Measurements from ENCODE around the gene OLFM4. TPM values are rescaled to one million over a fixed set of nuclear protein-coding genes. Genes with fewer than 3 reads are reported as not detected.

The OLFM4 gene
- total RNA-seq, 1 donor from 2014 or later: not detected

DNA sequence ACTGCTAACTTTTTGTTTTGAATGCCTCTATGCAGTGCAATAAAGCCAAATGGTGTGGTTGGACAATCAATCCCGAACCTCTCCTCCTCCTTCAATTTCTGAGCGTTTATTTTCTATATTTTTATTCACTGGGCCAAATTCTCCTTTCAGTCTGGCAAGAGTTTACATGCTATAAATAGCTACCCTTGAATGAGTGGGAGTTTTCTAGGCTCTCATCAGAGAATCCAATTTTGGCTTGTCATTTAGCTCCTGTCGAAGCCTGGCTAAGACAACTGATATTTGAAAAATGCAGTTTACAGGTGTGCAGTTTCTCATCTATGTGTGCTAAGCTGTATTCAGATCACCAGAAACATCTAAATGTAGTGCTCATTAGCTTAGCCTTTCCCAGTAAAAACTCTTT lies 61.8 kb downstream of the OLFM4 start:
- DNase-seq (ENCODE audit: low spot score): no peak
- intact Hi-C loops (cut with micrococcal nuclease): no loop called here
- H3K4me1 Mint-ChIP-seq (ENCODE audit: low read depth): no peaks in the 10 kb centered on the region
- H3K9me3 Mint-ChIP-seq: peaks cover 3% of the 10 kb centered on the region
- peaks cover 3% of the 10 kb centered on the region for H3K27me3 Mint-ChIP-seq (ENCODE audit: insufficient read depth)
- no peaks in the 10 kb centered on the region for H3K36me3 Mint-ChIP-seq (ENCODE audit: low read depth)
- H3K27ac Mint-ChIP-seq: no peak overlapping the region
- H3K4me3 Mint-ChIP-seq: no peak overlapping the region

GRCh38 chr13:53092931-53093330 lies 64.3 kb downstream of the OLFM4 start:
- peaks cover 3% of the 10 kb centered on the region for H3K27me3 Mint-ChIP-seq (ENCODE audit: insufficient read depth)
- DNase-seq (ENCODE audit: low spot score): no peak

GRCh38 chr13:53098455-53098854 lies 69.8 kb downstream of the OLFM4 start:
- Mint-ChIP-seq H3K27me3 (ENCODE audit: insufficient read depth) (no peaks in the 10 kb centered on the region), H3K36me3 (ENCODE audit: low read depth) (no peaks in the 10 kb centered on the region), H3K4me1 (ENCODE audit: low read depth) (no peaks in the 10 kb centered on the region), H3K27ac (no peak overlapping the region), H3K9me3 (peaks cover 5% of the 10 kb centered on the region), H3K4me3 (no peak overlapping the region)
- intact Hi-C loops (cut with micrococcal nuclease): no loop called here
- DNase-seq (ENCODE audit: low spot score): no peak

More at GRCh38 chr13:53092931-53093330, 64.3 kb downstream of the OLFM4 start:
- intact Hi-C loops (cut with micrococcal nuclease): no loop called here
- no peaks in the 10 kb centered on the region for H3K4me1 Mint-ChIP-seq (ENCODE audit: low read depth)
- H3K9me3 Mint-ChIP-seq: peaks cover 3% of the 10 kb centered on the region
- H3K4me3 Mint-ChIP-seq: no peak overlapping the region
- no peak overlapping the region for H3K27ac Mint-ChIP-seq
- no peaks in the 10 kb centered on the region for H3K36me3 Mint-ChIP-seq (ENCODE audit: low read depth)

DNA sequence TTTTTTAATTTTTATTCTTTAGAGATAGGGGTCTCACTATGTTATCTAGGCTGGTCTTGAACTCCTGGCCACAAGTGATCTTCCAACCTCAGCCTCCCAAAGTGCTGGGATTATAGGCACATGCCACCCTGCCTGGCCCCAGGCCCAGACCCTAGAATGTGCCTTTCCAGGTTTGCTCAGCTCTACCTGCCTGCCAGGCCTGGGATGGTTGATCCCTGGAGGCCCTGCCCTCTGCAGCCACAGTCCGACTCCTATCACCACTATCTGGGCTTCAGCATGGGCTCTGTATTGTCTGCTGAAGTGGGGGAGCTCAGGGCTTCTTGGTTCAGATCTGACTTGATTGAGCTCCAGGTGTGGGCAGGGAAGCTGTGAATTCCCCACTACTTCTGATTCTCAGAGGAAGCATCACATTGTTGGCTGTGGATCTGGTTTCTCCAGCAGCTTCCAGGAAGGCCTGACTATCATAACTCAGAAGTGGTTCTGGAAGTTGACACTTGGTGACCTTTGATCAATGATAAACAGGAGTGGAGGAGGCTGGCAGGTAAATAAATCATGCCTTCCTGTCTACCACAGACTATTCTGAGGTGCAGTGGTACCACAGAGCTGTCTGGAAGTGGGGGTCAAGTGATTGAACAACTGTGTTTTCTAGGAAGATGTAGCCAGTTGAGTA lies 71.9 kb downstream of the OLFM4 start:
- H3K27ac Mint-ChIP-seq: no peak overlapping the region
- intact Hi-C loops (cut with micrococcal nuclease): no loop called here
- H3K27me3 Mint-ChIP-seq (ENCODE audit: insufficient read depth): no peaks in the 10 kb centered on the region
- peaks cover 5% of the 10 kb centered on the region for H3K9me3 Mint-ChIP-seq
- DNase-seq (ENCODE audit: low spot score): no peak
- H3K4me3 Mint-ChIP-seq: no peak overlapping the region
- H3K36me3 Mint-ChIP-seq (ENCODE audit: low read depth): no peaks in the 10 kb centered on the region
- no peaks in the 10 kb centered on the region for H3K4me1 Mint-ChIP-seq (ENCODE audit: low read depth)

Other genes with a start within 250 kb of the OLFM4 start
- not detected in 2 replicates for gene PCDH8, start 180.2 kb upstream of the OLFM4 start, total RNA-seq

All from activated T-helper 1 cell treated with anti-CD3 and anti-CD28 coated beads, Interleukin-12 subunit alpha, Interleukin-12 subunit beta, Interleukin-2, Interleukin-4 antibody, amounts not matched to agents 30 ng/mL and 10 ng/mL and 1 ng/mL, durations not matched to agents 14 hours and 24 hours and 36 hours (primary cell).